HG03378 (cell line): ENCODE measurements around the gene CST11.
A peak's percentile ranks its signal among the peaks of the same experiment; 100 is the strongest.

ENCODE experiments used
- ATAC-seq: cut with Tn5 transposase; IDR thresholded peaks from one replicate; pipeline ENCODE4 v1.9.1; 2021; ENCODE audit warnings: mild to moderate bottlenecking, moderate library complexity; ENCODE audit not compliant: unreplicated experiment

Gene CST11

GRCh38 chr20:23454816-23455215 is 2.1 kb upstream of the CST11 start:
- no peak for ATAC-seq

- ATAC-seq, result no peak
Measured at GRCh38 chr20:23453549-23454543, 1.2 kb upstream of the CST11 start.

GRCh38 chr20:23451956-23452487 is 654 bp downstream of the CST11 start:
- no peak for ATAC-seq

GRCh38 chr20:23450877-23451276 is 1.8 kb downstream of the CST11 start:
- ATAC-seq, result no peak

- no peak for ATAC-seq
Measured at GRCh38 chr20:23449421-23449820, 3.3 kb downstream of the CST11 start.

- no peak for ATAC-seq
Measured at GRCh38 chr20:23448167-23448566, 4.5 kb downstream of the CST11 start.

- peak; percentile 53 for ATAC-seq
Measured at GRCh38 chr20:23446505-23446904, 6.2 kb downstream of the CST11 start.

- ATAC-seq, result no peak
Measured at GRCh38 chr20:23445596-23446217, 7.0 kb downstream of the CST11 start.

- ATAC-seq, result no peak
Measured at GRCh38 chr20:23444859-23445258, 7.8 kb downstream of the CST11 start.

GRCh38 chr20:23442436-23442835 is 10.2 kb downstream of the CST11 start:
- ATAC-seq, result no peak

GRCh38 chr20:23441850-23442313 is 10.8 kb downstream of the CST11 start:
- peak; percentile 77 for ATAC-seq

- no peak for ATAC-seq
Measured at GRCh38 chr20:23440004-23440403, 12.7 kb downstream of the CST11 start.

- no peak for ATAC-seq
Measured at GRCh38 chr20:23438661-23439060, 14.0 kb downstream of the CST11 start.

GRCh38 chr20:23437126-23437899 is 15.4 kb downstream of the CST11 start:
- no peak for ATAC-seq

GRCh38 chr20:23436681-23437080 is 16.0 kb downstream of the CST11 start:
- ATAC-seq, result no peak

GRCh38 chr20:23435626-23436539 is 16.8 kb downstream of the CST11 start:
- ATAC-seq, result no peak

- ATAC-seq, result no peak
Measured at GRCh38 chr20:23434521-23435313, 18.0 kb downstream of the CST11 start.

- no peak for ATAC-seq
Measured at GRCh38 chr20:23433628-23434027, 19.0 kb downstream of the CST11 start.

GRCh38 chr20:23425129-23425528 is 27.5 kb downstream of the CST11 start:
- ATAC-seq, result no peak
